ENCODE measurements around the gene ALKBH1.
"Not testable (repeated sequence)": the region's sequence is repeated elsewhere in the genome, so short reads cannot be mapped to it uniquely, and the experiment has no call there.

Gene ALKBH1

GRCh38 chr14:77674931-77675330 is 32.9 kb downstream of the ALKBH1 start:
- H3K4me3 ChIP-seq (ENCODE audit: low read depth, low read length): no peak overlapping the region

GRCh38 chr14:77673193-77673592 is 34.6 kb downstream of the ALKBH1 start:
- H3K4me3 ChIP-seq (ENCODE audit: low read depth, low read length): no peak overlapping the region

GRCh38 chr14:77667331-77667730 is 40.5 kb downstream of the ALKBH1 start:
- no peak overlapping the region for H3K4me3 ChIP-seq (ENCODE audit: low read depth, low read length)

GRCh38 chr14:77663293-77663692 is 44.5 kb downstream of the ALKBH1 start:
- no peak overlapping the region for H3K4me3 ChIP-seq (ENCODE audit: low read depth, low read length)

GRCh38 chr14:77661562-77661961 is 46.3 kb downstream of the ALKBH1 start:
- H3K4me3 ChIP-seq (ENCODE audit: low read depth, low read length): not testable (repeated sequence)

GRCh38 chr14:77660754-77661153 is 47.1 kb downstream of the ALKBH1 start:
- no peak overlapping the region for H3K4me3 ChIP-seq (ENCODE audit: low read depth, low read length)

GRCh38 chr14:77659831-77660230 is 48.0 kb downstream of the ALKBH1 start:
- H3K4me3 ChIP-seq (ENCODE audit: low read depth, low read length): no peak overlapping the region

- H3K4me3 ChIP-seq (ENCODE audit: low read depth, low read length): no peak overlapping the region
Measured at GRCh38 chr14:77657280-77657679, 50.5 kb downstream of the ALKBH1 start.

- no peak overlapping the region for H3K4me3 ChIP-seq (ENCODE audit: low read depth, low read length)
Measured at GRCh38 chr14:77654001-77654441, 53.8 kb downstream of the ALKBH1 start.

GRCh38 chr14:77649326-77649725 is 58.5 kb downstream of the ALKBH1 start:
- no peak overlapping the region for H3K4me3 ChIP-seq (ENCODE audit: low read depth, low read length)

GRCh38 chr14:77648520-77649200 is 59.2 kb downstream of the ALKBH1 start:
- no peak overlapping the region for H3K4me3 ChIP-seq (ENCODE audit: low read depth, low read length)

- no peak overlapping the region for H3K4me3 ChIP-seq (ENCODE audit: low read depth, low read length)
Measured at GRCh38 chr14:77647853-77648252, 60.0 kb downstream of the ALKBH1 start.

GRCh38 chr14:77646907-77647306 is 60.9 kb downstream of the ALKBH1 start:
- no peak overlapping the region for H3K4me3 ChIP-seq (ENCODE audit: low read depth, low read length)

- no peak overlapping the region for H3K4me3 ChIP-seq (ENCODE audit: low read depth, low read length)
Measured at GRCh38 chr14:77645520-77646230, 62.1 kb downstream of the ALKBH1 start.

- no peak overlapping the region for H3K4me3 ChIP-seq (ENCODE audit: low read depth, low read length)
Measured at GRCh38 chr14:77642407-77642806, 65.4 kb downstream of the ALKBH1 start.

GRCh38 chr14:77641534-77642341 is 66.1 kb downstream of the ALKBH1 start:
- H3K4me3 ChIP-seq (ENCODE audit: low read depth, low read length): no peak overlapping the region

- H3K4me3 ChIP-seq (ENCODE audit: low read depth, low read length): no peak overlapping the region
Measured at GRCh38 chr14:77640756-77641533, 66.9 kb downstream of the ALKBH1 start.

GRCh38 chr14:77638771-77639171 is 69.1 kb downstream of the ALKBH1 start:
- H3K4me3 ChIP-seq (ENCODE audit: low read depth, low read length): no peak overlapping the region

GRCh38 chr14:77635869-77636268 is 72.0 kb downstream of the ALKBH1 start:
- not testable (repeated sequence) for H3K4me3 ChIP-seq (ENCODE audit: low read depth, low read length)

- H3K4me3 ChIP-seq (ENCODE audit: low read depth, low read length): not testable (repeated sequence)
Measured at GRCh38 chr14:77635466-77635865, 72.4 kb downstream of the ALKBH1 start.

GRCh38 chr14:77630111-77630510 is 77.7 kb downstream of the ALKBH1 start:
- no peak overlapping the region for H3K4me3 ChIP-seq (ENCODE audit: low read depth, low read length)
